Naive B cell (primary cell): ENCODE measurements around the gene NADK2. TPM values are rescaled to one million over a fixed set of nuclear protein-coding genes. Genes with fewer than 3 reads are reported as not detected.

Experiments used
- ATAC-seq, 2 donors: fragments of 150-1000 bp; cut with Tn5 transposase; 2 replicates each; pipeline ENCODE4 v1.10.0; 2021; ENCODE audit warnings: low read depth in 2 of 2, mild to moderate bottlenecking in 2 of 2, moderate library complexity in 2 of 2
- DNase-seq: peaks from one replicate; pipeline ENCODE4 v3.0.0; 2022
- H3K27ac Mint-ChIP-seq, 6 donors: one replicate each; pipeline ENCODE4 v1.8.0; 2020 to 2022; ENCODE audit warnings: mild to moderate bottlenecking in 6 of 6, mixed read lengths in 6 of 6, moderate library complexity in 5 of 6, inconsistent platforms in 2 of 6
- H3K27me3 Mint-ChIP-seq, 3 donors: one replicate each; pipeline ENCODE4 v1.8.0; 2021 to 2022; ENCODE audit warnings: mixed read lengths in 3 of 3, mild to moderate bottlenecking in 1 of 3
- H3K36me3 Mint-ChIP-seq, 2 donors: one replicate each; pipeline ENCODE4 v1.8.0; 2020 to 2022; ENCODE audit warnings: mixed read lengths in 2 of 2, inconsistent platforms in 1 of 2, mild to moderate bottlenecking in 1 of 2
- H3K4me1 Mint-ChIP-seq, 3 donors: one replicate each; pipeline ENCODE4 v1.8.0; 2020 to 2022; ENCODE audit warnings: mixed read lengths in 3 of 3, inconsistent platforms in 1 of 3, mild to moderate bottlenecking in 1 of 3, moderate library complexity in 1 of 3
- H3K4me3 Mint-ChIP-seq, 8 donors: one replicate each; pipeline ENCODE4 v1.8.0; 2020 to 2022; ENCODE audit warnings: mild to moderate bottlenecking in 8 of 8, mixed read lengths in 8 of 8, moderate library complexity in 8 of 8, inconsistent platforms in 2 of 8
- H3K9me3 Mint-ChIP-seq, 7 donors: one replicate each; pipeline ENCODE4 v1.8.0; 2020 to 2022; ENCODE audit warnings: mixed read lengths in 7 of 7, mild to moderate bottlenecking in 5 of 7, inconsistent platforms in 2 of 7, moderate library complexity in 1 of 7
- polyA plus RNA-seq, 6 donors: library from polyadenylated mRNA; unstranded; fragments of 300-500 nt; fragmentation: Illumina TruSeq; gene quantifications; one replicate each; pipeline ENCODE4 v1.2.3, GENCODE V29; 2021; ENCODE audit warnings: low read depth in 6 of 6

Gene NADK2
- polyA plus RNA-seq, 6 donors from 2014 or later: 1.0 to 7.1 (median 4.2) TPM

GRCh38 chr5:36158144-36158543 is 83.6 kb downstream of the NADK2 start:
- ATAC-seq: no peak
- no peaks in the 10 kb centered on the region for H3K9me3 Mint-ChIP-seq
- H3K4me3 Mint-ChIP-seq: no peak overlapping the region
- H3K4me1 Mint-ChIP-seq: peaks cover 39 to 51% (median 44%) of the 10 kb centered on the region in 3 donors
- H3K36me3 Mint-ChIP-seq: peaks cover 46 to 50% of the 10 kb centered on the region in 2 donors
- no peak for DNase-seq
- no peaks in the 10 kb centered on the region for H3K27me3 Mint-ChIP-seq
- H3K27ac Mint-ChIP-seq: no peak overlapping the region

DNA sequence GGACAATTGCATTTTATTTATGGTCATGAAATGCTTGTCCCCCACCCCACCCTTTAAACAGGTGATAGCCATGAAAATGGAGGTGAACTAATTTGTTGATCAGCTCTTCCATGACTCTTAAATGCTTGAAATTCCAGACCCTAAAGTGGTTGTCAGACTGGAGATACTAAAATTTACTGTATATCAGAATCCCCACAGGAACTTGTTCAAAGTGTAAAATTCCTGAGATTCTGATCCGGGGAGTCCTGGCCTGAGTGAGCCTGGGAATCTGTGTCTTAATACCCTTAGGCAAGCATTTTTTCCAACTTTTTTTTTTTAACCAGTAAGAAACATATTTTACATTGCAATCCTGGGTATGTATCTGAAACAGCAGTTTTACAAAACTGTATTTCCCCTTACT is 85.1 kb downstream of the NADK2 start:
- H3K4me1 Mint-ChIP-seq: peaks cover 45 to 49% (median 49%) of the 10 kb centered on the region in 3 donors
- H3K9me3 Mint-ChIP-seq: no peaks in the 10 kb centered on the region
- H3K4me3 Mint-ChIP-seq: no peak overlapping the region
- peaks cover 30 to 36% of the 10 kb centered on the region in 2 donors for H3K36me3 Mint-ChIP-seq
- DNase-seq (no peak), ATAC-seq (no peak)
- H3K27ac Mint-ChIP-seq: no peak overlapping the region
- H3K27me3 Mint-ChIP-seq: no peaks in the 10 kb centered on the region

- no peaks in the 10 kb centered on the region for H3K27me3 Mint-ChIP-seq
- no peaks in the 10 kb centered on the region for H3K9me3 Mint-ChIP-seq
- no peak overlapping the region for H3K4me3 Mint-ChIP-seq
- peaks cover 46 to 51% (median 49%) of the 10 kb centered on the region in 3 donors for H3K4me1 Mint-ChIP-seq
- DNase-seq (no peak), ATAC-seq (no peak)
- no peak overlapping the region for H3K27ac Mint-ChIP-seq
- H3K36me3 Mint-ChIP-seq: peaks cover 29 to 31% of the 10 kb centered on the region in 2 donors
Measured at GRCh38 chr5:36156121-36156601, 85.6 kb downstream of the NADK2 start.

DNA sequence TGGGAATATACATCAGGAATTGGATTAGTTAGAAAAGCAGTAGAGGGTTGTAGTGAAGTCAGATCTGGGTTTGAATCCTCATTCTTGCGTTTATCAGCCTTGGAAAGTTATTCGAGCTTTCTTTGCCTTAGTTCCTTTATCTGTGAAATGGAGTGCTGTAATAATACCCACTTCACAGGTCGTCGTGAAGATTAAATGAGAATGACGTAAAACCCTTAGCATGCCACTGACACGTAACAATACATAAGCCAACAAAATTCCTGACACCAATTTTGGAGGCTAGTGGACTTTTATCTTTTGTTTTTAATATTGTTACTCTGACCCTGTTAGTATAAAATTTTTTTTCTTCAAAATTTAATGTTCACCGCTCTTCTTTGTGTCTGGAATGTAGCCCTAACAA is 86.4 kb downstream of the NADK2 start:
- ATAC-seq: no peak
- Mint-ChIP-seq H3K4me1 (peaks cover 54 to 60% (median 57%) of the 10 kb centered on the region in 3 donors), H3K4me3 (no peak overlapping the region), H3K36me3 (peaks cover 29 to 31% of the 10 kb centered on the region in 2 donors), H3K27ac (no peak overlapping the region), H3K27me3 (no peaks in the 10 kb centered on the region), H3K9me3 (no peaks in the 10 kb centered on the region)
- DNase-seq: no peak

DNA sequence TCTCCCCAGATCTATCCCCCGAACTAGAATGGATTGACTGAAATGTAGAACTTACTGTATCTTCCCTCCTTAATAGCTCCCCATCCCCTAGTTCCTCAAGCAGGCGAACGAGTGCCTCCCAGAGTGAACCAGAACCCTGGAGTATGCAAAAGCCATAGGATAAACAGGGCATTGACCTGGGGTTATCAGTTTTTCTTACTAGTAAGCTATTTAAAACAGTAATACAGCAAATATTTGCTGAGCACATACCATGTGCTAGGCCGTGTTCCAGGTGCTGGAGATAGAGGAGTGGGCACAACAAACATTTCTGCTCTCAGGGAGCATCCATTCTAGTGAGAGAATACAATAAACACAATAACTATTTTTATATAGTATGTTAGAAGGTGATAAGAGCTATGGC is 88.0 kb downstream of the NADK2 start:
- Mint-ChIP-seq H3K4me1 (peaks cover 48 to 69% (median 58%) of the 10 kb centered on the region in 3 donors), H3K27me3 (no peaks in the 10 kb centered on the region), H3K4me3 (peak overlapping the region in 7 of 8 donors; percentile 40 to 97 (median 58)), H3K36me3 (peaks cover 17 to 20% of the 10 kb centered on the region in 2 donors), H3K9me3 (no peaks in the 10 kb centered on the region), H3K27ac (peak overlapping the region in 3 of 6 donors; percentile 15 to 61 (median 16))
- DNase-seq (no peak), ATAC-seq (no peak)

- no peak for ATAC-seq
- no peak for DNase-seq
- peak overlapping the region in 7 of 8 donors; percentile 40 to 97 (median 74) for H3K4me3 Mint-ChIP-seq
- H3K27ac Mint-ChIP-seq: peak overlapping the region in 1 of 6 donors; percentile 61
- no peaks in the 10 kb centered on the region for H3K9me3 Mint-ChIP-seq
- H3K4me1 Mint-ChIP-seq: peaks cover 45 to 65% (median 54%) of the 10 kb centered on the region in 3 donors
- H3K27me3 Mint-ChIP-seq: no peaks in the 10 kb centered on the region
- H3K36me3 Mint-ChIP-seq: peaks cover 12 to 16% of the 10 kb centered on the region in 2 donors
Measured at GRCh38 chr5:36153298-36153677, 88.4 kb downstream of the NADK2 start.

DNA sequence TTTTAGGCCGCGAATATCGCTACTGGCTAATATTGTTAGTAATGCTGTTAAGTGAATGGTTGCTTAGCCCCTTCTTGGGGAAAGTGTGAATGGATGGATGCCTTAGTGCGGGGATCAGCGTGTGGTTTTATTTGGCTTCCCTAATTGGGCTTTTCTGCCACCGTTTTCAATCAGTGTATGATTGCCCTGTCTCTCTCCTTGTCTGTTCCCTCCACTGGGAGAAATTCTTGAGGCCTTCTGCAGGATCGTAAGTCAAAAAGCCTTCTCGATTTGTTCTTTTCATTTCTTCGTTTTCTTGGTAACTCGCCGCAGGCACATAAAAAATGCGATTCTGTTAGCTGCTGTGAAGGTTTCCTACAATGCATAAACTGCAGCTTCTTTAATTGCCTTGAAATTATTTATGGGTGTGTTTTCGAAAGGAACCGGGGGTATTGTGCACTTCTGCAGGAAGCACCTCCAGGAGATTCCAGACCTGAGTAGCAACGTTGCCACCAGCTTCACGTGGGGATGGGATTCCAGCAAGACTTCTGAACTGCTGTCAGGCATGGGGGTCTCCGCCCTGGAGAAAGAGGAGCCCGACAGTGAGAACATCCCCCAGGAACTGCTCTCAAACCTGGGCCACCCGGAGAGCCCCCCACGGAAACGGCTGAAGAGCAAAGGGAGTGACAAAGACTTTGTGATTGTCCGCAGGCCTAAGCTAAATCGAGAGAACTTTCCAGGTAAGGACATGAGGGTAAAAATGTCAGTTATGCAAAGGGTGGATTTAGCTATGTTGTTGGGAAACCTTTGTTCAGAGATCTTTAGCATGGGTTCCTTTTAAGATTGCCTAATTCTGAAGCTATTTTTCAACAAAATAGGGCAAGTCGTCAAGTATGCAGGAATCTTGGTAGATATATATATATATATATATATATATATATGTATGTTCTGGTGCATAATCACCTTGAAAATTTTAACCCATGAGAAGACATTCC is 89.1 kb downstream of the NADK2 start:
- peaks cover 12 to 16% of the 10 kb centered on the region in 2 donors for H3K36me3 Mint-ChIP-seq
- ATAC-seq (no peak), DNase-seq (no peak)
- no peaks in the 10 kb centered on the region for H3K9me3 Mint-ChIP-seq
- peaks cover 42 to 62% (median 56%) of the 10 kb centered on the region in 3 donors for H3K4me1 Mint-ChIP-seq
- H3K4me3 Mint-ChIP-seq: peak overlapping the region; percentile 96 to 99 (median 98)
- H3K27me3 Mint-ChIP-seq: no peaks in the 10 kb centered on the region
- H3K27ac Mint-ChIP-seq: peak overlapping the region; percentile 64 to 97 (median 96)

DNA sequence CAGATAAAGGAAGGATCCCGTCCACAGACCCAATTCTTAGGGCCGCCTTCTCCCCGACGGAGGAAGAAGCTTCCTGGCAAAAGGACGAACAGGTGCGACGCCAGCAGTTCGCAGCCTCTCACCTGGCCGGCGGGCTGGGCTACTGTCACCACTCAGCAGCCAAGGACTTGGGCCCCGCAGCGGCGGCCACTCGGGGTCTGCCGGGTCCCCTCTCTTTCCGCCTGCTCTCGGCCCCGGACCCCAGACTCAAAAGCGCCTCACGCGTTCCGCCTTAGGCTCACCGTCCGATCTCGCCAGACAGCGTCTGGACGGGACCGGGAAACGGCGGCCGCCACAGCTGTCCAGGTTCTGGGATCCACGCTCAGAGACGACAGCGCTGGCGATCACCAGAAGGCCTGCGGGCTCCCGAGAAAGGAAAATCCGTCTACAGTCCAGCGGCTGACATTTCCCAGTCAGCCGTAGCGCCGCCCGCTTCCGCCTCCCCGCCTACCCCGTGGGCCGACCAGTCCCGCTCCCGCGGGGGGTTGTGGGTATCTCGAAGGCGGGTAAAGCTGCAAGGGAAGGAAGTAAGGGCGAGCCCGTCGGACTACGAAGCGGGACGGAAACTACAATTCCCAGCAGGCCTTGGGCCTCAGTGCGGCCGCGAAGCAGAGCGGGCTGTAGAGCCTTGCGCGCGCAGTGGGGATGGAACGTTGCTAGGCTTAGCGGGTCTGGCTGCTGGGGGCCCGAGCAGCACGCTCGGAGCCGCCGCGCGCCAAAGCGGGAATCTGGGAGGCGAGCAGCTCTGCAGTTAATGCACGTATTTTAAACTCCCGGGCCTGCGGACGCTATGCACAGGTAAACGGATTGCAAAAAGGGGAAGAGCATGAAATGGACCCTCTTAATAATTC is 90.0 kb downstream of the NADK2 start, which contains the start of the genes LMBRD2 and SKP2:
Gene LMBRD2, minus strand, starts transcription at position 454 of the 890 bp plus-strand sequence. CDS start 8,538 bp downstream, outside the sequence.
Gene SKP2, plus strand, starts transcription at position 678 of the 890 bp plus-strand sequence. Its CDS starts 152 bp downstream, at position 830.
- DNase-seq: peak; percentile 97

GRCh38 chr5:36150676-36151433 is 90.9 kb downstream of the NADK2 start:
- no peaks in the 10 kb centered on the region for H3K9me3 Mint-ChIP-seq
- no peaks in the 10 kb centered on the region for H3K27me3 Mint-ChIP-seq
- peak overlapping the region; percentile 96 to 99 (median 98) for H3K4me3 Mint-ChIP-seq
- H3K4me1 Mint-ChIP-seq: peaks cover 34 to 53% (median 48%) of the 10 kb centered on the region in 3 donors
- DNase-seq (no peak), ATAC-seq (no peak)
- peak overlapping the region; percentile 90 to 97 (median 96) for H3K27ac Mint-ChIP-seq
- H3K36me3 Mint-ChIP-seq: peaks cover 8 to 12% of the 10 kb centered on the region in 2 donors

More for the DNA sequence above, 90.0 kb downstream of the NADK2 start, which contains the start of the genes LMBRD2 and SKP2:
- Mint-ChIP-seq H3K27ac (peak within 1 kb of the TSS; percentile 90 to 97 (median 96)), H3K9me3 (no peaks in the 10 kb centered on the region), H3K4me3 (peak within 1 kb of the TSS; percentile 96 to 99 (median 98)), H3K36me3 (peaks cover 12 to 16% of the 10 kb centered on the region in 2 donors), H3K4me1 (peaks cover 38 to 61% (median 54%) of the 10 kb centered on the region in 3 donors), H3K27me3 (no peaks in the 10 kb centered on the region)
- peak; percentile 97 for ATAC-seq

DNA sequence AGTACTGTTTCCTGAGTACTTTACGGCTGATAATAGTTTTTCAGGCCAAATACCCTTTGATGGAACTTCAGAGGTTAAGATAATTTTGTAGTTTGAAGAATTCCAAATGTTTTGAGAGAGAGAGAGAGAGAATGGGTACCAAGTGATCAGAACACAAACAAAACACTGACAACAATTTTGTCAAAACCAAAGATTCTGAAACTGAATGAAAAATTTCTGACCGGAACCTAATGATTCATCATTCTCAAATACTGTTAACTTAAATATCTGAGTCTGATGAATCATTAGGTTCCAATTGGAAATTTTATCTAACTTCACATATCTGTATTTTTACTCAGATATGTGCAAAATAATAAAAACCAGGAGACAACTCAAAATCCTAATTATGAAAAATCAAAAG is 94.0 kb downstream of the NADK2 start:
- ATAC-seq: no peak
- H3K27me3 Mint-ChIP-seq: no peaks in the 10 kb centered on the region
- H3K27ac Mint-ChIP-seq: peak overlapping the region in 1 of 6 donors; percentile 50
- H3K4me1 Mint-ChIP-seq: peaks cover 17 to 37% (median 30%) of the 10 kb centered on the region in 3 donors
- H3K36me3 Mint-ChIP-seq: no peaks in the 10 kb centered on the region
- H3K9me3 Mint-ChIP-seq: no peaks in the 10 kb centered on the region
- peak overlapping the region in 1 of 8 donors; percentile 25 for H3K4me3 Mint-ChIP-seq
- DNase-seq: no peak

DNA sequence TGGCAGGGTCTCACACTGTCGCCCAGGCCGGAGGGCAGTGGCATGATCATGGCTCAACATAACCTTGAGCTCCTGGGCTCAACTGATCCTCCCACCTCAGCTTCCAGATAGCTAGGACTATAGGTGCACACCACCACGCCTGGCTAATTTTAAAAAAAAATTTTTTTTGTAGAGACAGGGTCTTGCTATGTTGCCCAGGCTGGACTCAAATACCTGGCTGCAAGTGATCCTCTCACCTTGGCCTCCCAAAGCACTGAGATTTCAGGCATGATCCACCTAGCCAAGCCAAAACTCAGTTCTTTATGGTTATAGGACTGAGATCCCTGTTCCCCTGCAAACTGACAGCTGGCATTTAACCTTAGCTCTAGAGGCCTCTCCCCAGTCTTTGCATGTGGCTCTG is 95.3 kb downstream of the NADK2 start:
- H3K27me3 Mint-ChIP-seq: no peaks in the 10 kb centered on the region
- ATAC-seq (no peak), DNase-seq (no peak)
- no peaks in the 10 kb centered on the region for H3K36me3 Mint-ChIP-seq
- no peak overlapping the region for H3K4me3 Mint-ChIP-seq
- no peak overlapping the region for H3K27ac Mint-ChIP-seq
- no peaks in the 10 kb centered on the region for H3K9me3 Mint-ChIP-seq
- H3K4me1 Mint-ChIP-seq: peaks cover 12 to 30% (median 22%) of the 10 kb centered on the region in 3 donors

DNA sequence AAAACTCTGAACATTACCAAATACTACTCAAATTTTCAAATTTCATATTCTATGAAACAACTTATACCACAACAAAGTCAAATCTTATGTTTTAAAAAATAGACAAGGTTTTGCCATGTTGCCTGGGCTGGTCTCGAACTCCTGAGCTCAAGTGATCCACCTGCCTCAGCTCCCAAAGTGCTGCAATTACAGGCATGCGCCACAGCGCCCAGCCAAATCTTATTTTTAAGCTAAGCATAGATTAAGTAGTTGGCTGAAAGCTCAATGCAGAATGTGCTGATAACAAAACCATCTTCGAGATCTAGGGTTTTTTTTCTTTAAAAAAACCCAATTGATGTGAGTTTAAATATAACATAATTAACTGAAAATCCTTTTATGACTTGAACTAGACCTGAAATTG is 96.4 kb downstream of the NADK2 start:
- DNase-seq (no peak), ATAC-seq (no peak)
- H3K4me3 Mint-ChIP-seq: no peak overlapping the region
- peaks cover 4 to 21% (median 11%) of the 10 kb centered on the region in 3 donors for H3K4me1 Mint-ChIP-seq
- peaks cover 7 to 9% of the 10 kb centered on the region in 2 donors for H3K36me3 Mint-ChIP-seq
- peaks cover 0 to 5% (median 2%) of the 10 kb centered on the region in 7 donors for H3K9me3 Mint-ChIP-seq
- H3K27me3 Mint-ChIP-seq: no peaks in the 10 kb centered on the region
- no peak overlapping the region for H3K27ac Mint-ChIP-seq
